HepG2 (cell line): Measurements from ENCODE around the gene LANCL1. TPM values are rescaled to one million over a fixed set of nuclear protein-coding genes. Genes with fewer than 3 reads are reported as not detected.

Experiments
- ATF1 ChIP-seq: IDR thresholded peaks from 2 replicates; pipeline ENCODE4 v1.6.1; 2016; ENCODE audit warnings: mild to moderate bottlenecking, control low read depth
- ELF1 ChIP-seq: sonication (generic); formaldehyde crosslinking; IDR thresholded peaks from 2 replicates; pipeline ENCODE4 v1.4.0; 2020; ENCODE audit warnings: missing genetic modification reagents
- FOXO4 ChIP-seq: sonication (generic); formaldehyde crosslinking; conservative IDR thresholded peaks from 2 replicates; pipeline ENCODE4 v1.8.1; 2023; ENCODE audit warnings: missing genetic modification reagents
- HDAC6 ChIP-seq: fragments of 200-600 bp; sonication (generic); IDR thresholded peaks from 2 replicates; pipeline ENCODE4 v1.7.0; 2017; ENCODE audit warnings: mild to moderate bottlenecking, antibody characterized with exemption, low read length, low read depth
- IKZF4 ChIP-seq: sonication (generic); formaldehyde crosslinking; IDR thresholded peaks from 2 replicates; pipeline ENCODE4 v1.5.1; 2020; ENCODE audit warnings: borderline replicate concordance, mild to moderate bottlenecking, low read depth, missing genetic modification reagents; ENCODE audit errors: not compliant biosample characterization
- KAT7 ChIP-seq: IDR thresholded peaks from 2 replicates; pipeline ENCODE4 v1.6.1; 2018; ENCODE audit warnings: borderline replicate concordance, missing compliant biosample characterization
- MXD1 ChIP-seq: sonication (generic); formaldehyde crosslinking; IDR thresholded peaks from 2 replicates; pipeline ENCODE4 v1.4.0; 2020; ENCODE audit warnings: mild to moderate bottlenecking, missing genetic modification reagents
- POLR2AphosphoS5 ChIP-seq: IDR thresholded peaks from 2 replicates; pipeline ENCODE4 v1.6.1; 2012; ENCODE audit warnings: low read depth, low read length
- SOX13 ChIP-seq, 3 experiments: fragments of 450-650 bp in 1 of 3; sonication (generic) in 1 of 3; formaldehyde crosslinking in 1 of 3; IDR thresholded peaks in 2 of 3; conservative IDR thresholded peaks in 1 of 3; 2 replicates each; pipeline versions ENCODE4 v1.5.0 to v1.6.1; 2016 to 2020; ENCODE audit warnings: antibody characterized with exemption in 1 of 3, mild to moderate bottlenecking in 1 of 3, missing compliant biosample characterization in 1 of 3, missing genetic modification reagents in 1 of 3, moderate library complexity in 1 of 3
- SP2 ChIP-seq: sonication (generic); formaldehyde crosslinking; IDR thresholded peaks from 2 replicates; pipeline ENCODE4 v1.5.1; 2020; ENCODE audit warnings: mild to moderate bottlenecking, missing genetic modification reagents
- ZFYVE20 ChIP-seq: sonication (generic); formaldehyde crosslinking; IDR thresholded peaks from 2 replicates; pipeline ENCODE4 v1.8.0; 2023; ENCODE audit warnings: low read depth, mild to moderate bottlenecking, moderate library complexity, missing genetic modification reagents, borderline replicate concordance
- ZNF234 ChIP-seq: sonication (generic); formaldehyde crosslinking; conservative IDR thresholded peaks from 2 replicates; pipeline ENCODE4 v1.5.1; 2020; ENCODE audit warnings: mild to moderate bottlenecking, missing genetic modification reagents
- ZNF251 ChIP-seq: sonication (generic); formaldehyde crosslinking; IDR thresholded peaks from 2 replicates; pipeline ENCODE4 v1.9.0; 2021; ENCODE audit warnings: mild to moderate bottlenecking, missing genetic modification reagents
- ZNF292 ChIP-seq: sonication (generic); formaldehyde crosslinking; IDR thresholded peaks from 2 replicates; pipeline ENCODE4 v1.8.1; 2022; ENCODE audit warnings: mild to moderate bottlenecking, low read depth, missing genetic modification reagents, borderline replicate concordance
- ZNF530 ChIP-seq: sonication (generic); formaldehyde crosslinking; IDR thresholded peaks from 2 replicates; pipeline ENCODE4 v1.5.0; 2020; ENCODE audit warnings: low read depth, mild to moderate bottlenecking, missing genetic modification reagents
- ZNF619 ChIP-seq: sonication (generic); formaldehyde crosslinking; IDR thresholded peaks from 2 replicates; pipeline ENCODE4 v1.4.0; 2020; ENCODE audit warnings: mild to moderate bottlenecking, missing genetic modification reagents
- ZNF7 ChIP-seq: IDR thresholded peaks from 2 replicates; pipeline ENCODE4 v1.6.1; 2016; ENCODE audit warnings: missing biosample characterization, missing genetic modification reagents
- ZSCAN20 ChIP-seq: sonication (generic); formaldehyde crosslinking; IDR thresholded peaks from 2 replicates; pipeline ENCODE4 v1.4.0; 2020; ENCODE audit warnings: missing genetic modification reagents, mild to moderate bottlenecking, borderline replicate concordance
- polyA plus RNA-seq, 8 experiments: library from polyadenylated mRNA; depleted of rRNA in 3 of 8; stranded (reverse) in 7 of 8; unstranded in 1 of 8; fragments of >200 nt; fragmentation: Illumina TruSeq in 4 of 8; extraction: Trizol in 4 of 8; gene quantifications; 2 replicates each; pipeline versions ENCODE4 v1.2.1 to v1.2.3, GENCODE V29; 2011 to 2016; ENCODE audit warnings: low read depth in 4 of 8, missing spikeins in 1 of 8, mixed read lengths in 1 of 8; ENCODE audit not compliant: insufficient read depth in 1 of 8
- total RNA-seq, 5 experiments: library from RNA; depleted of rRNA; stranded (reverse); fragments of >200 nt; fragmentation: Illumina TruSeq; extraction: Trizol; gene quantifications; 2 replicates each; pipeline ENCODE4 v1.2.3, GENCODE V29; 2016; ENCODE audit warnings: low read depth in 1 of 5
- TF ChIP-seq, protein P1 (sequence below): sonication (generic); formaldehyde crosslinking; IDR thresholded peaks from 2 replicates; pipeline ENCODE4 v1.4.0; 2020; ENCODE audit warnings: missing genetic modification reagents

The LANCL1 gene
- total and polyA plus RNA-seq, 2 of the 13 experiments (the other 11 are each of a cell fraction or from before 2014, with no cell fraction given), result 53.5 to 67.7 TPM

GRCh38 chr2:210476194-210477128, at the start of gene LANCL1 (continued):
- TF ChIP-seq FOXO4 (CRISPR knock-in tag) (no peak), SP2 (peak; percentile 86), ZNF234 (CRISPR knock-in tag) (0 out of 2 replicates have a peak, but pooled peaks have one; percentile 49), KAT7 (CRISPR knock-in tag) (peak; percentile 86; the same call in 1 of the 2 replicates), ZFYVE20 (CRISPR knock-in tag) (no peak), ZNF7 (no peak), HDAC6 (no peak), MXD1 (peak; percentile 85), ZNF251 (CRISPR knock-in tag) (no peak), ZNF619 (no peak), ELF1 (CRISPR knock-in tag) (peak; percentile 57), ATF1 (CRISPR knock-in tag) (no peak), POLR2AphosphoS5 (peak; percentile 98), IKZF4 (CRISPR knock-in tag) (peak; percentile 47), ZSCAN20 (CRISPR knock-in tag) (no peak), ZNF530 (CRISPR knock-in tag) (no peak), SOX13 (IDR thresholded peaks at IDR 0.05) (no peak), SOX13 (CRISPR knock-in tag; conservative IDR thresholded peaks at IDR 0.05 in 1 of 2, IDR thresholded peaks at IDR 0.05 in 1 of 2) (peak in 1 of 2 experiments; percentile 23; a peak in 1 of 4 replicates), ZNF292 (CRISPR knock-in tag) (peak; percentile 90)
- TF ChIP-seq, protein P1, sequence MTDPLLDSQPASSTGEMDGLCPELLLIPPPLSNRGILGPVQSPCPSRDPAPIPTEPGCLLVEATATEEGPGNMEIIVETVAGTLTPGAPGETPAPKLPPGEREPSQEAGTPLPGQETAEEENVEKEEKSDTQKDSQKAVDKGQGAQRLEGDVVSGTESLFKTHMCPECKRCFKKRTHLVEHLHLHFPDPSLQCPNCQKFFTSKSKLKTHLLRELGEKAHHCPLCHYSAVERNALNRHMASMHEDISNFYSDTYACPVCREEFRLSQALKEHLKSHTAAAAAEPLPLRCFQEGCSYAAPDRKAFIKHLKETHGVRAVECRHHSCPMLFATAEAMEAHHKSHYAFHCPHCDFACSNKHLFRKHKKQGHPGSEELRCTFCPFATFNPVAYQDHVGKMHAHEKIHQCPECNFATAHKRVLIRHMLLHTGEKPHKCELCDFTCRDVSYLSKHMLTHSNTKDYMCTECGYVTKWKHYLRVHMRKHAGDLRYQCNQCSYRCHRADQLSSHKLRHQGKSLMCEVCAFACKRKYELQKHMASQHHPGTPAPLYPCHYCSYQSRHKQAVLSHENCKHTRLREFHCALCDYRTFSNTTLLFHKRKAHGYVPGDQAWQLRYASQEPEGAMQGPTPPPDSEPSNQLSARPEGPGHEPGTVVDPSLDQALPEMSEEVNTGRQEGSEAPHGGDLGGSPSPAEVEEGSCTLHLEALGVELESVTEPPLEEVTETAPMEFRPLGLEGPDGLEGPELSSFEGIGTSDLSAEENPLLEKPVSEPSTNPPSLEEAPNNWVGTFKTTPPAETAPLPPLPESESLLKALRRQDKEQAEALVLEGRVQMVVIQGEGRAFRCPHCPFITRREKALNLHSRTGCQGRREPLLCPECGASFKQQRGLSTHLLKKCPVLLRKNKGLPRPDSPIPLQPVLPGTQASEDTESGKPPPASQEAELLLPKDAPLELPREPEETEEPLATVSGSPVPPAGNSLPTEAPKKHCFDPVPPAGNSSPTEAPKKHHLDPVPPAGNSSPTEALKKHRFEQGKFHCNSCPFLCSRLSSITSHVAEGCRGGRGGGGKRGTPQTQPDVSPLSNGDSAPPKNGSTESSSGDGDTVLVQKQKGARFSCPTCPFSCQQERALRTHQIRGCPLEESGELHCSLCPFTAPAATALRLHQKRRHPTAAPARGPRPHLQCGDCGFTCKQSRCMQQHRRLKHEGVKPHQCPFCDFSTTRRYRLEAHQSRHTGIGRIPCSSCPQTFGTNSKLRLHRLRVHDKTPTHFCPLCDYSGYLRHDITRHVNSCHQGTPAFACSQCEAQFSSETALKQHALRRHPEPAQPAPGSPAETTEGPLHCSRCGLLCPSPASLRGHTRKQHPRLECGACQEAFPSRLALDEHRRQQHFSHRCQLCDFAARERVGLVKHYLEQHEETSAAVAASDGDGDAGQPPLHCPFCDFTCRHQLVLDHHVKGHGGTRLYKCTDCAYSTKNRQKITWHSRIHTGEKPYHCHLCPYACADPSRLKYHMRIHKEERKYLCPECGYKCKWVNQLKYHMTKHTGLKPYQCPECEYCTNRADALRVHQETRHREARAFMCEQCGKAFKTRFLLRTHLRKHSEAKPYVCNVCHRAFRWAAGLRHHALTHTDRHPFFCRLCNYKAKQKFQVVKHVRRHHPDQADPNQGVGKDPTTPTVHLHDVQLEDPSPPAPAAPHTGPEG, result no peak
